Measurements from ENCODE around the gene ABL2. TPM values are rescaled to one million over a fixed set of nuclear protein-coding genes. Genes with fewer than 3 reads are reported as not detected.

ABL2 gene
- total RNA-seq, 2 donors from 2014 or later: 20.2 to 28.0 TPM

- peaks cover 1% of the 10 kb centered on the region for H3K4me1 Mint-ChIP-seq
- Histone ChIP-seq H3K27me3 (ENCODE audit: control insufficient read depth, insufficient read depth, low read length, poor library complexity, severe bottlenecking) (no peaks in the 10 kb centered on the region), H3K9me3 (ENCODE audit: control insufficient read depth, low read length) (no peaks in the 10 kb centered on the region), H3K27ac (ENCODE audit: low read depth, low read length) (no peak overlapping the region), H3K4me1 (ENCODE audit: control insufficient read depth, insufficient read depth, low read length) (no peaks in the 10 kb centered on the region), H3K36me3 (ENCODE audit: control insufficient read depth, insufficient read depth, low read length) (peaks cover 56% of the 10 kb centered on the region), H3K9ac (ENCODE audit: extremely low read depth, low read length, poor library complexity, severe bottlenecking) (no peak overlapping the region), H3K4me3 (ENCODE audit: low read length) (no peak overlapping the region)
- DNase-seq: no peak
- no peaks in the 10 kb centered on the region for H3K9me3 Mint-ChIP-seq
- 79 to 93% methylated on average over 2 to 4 of the region's 4 CpGs for WGBS, 2 experiments (ENCODE audit: insufficient coverage in 1 of 2, insufficient read length in 1 of 2)
- no peak overlapping the region for H3K4me3 Mint-ChIP-seq
- H3K36me3 Mint-ChIP-seq (ENCODE audit: low read depth): peaks cover 48% of the 10 kb centered on the region
- no peaks in the 10 kb centered on the region for H3K27me3 Mint-ChIP-seq (ENCODE audit: insufficient read depth)
- peak overlapping the region; percentile 28 for H3K27ac Mint-ChIP-seq
- no peak for TF ChIP-seq CTCF (conservative IDR thresholded peaks at IDR 0.05)
Measured at GRCh38 chr1:179099891-179100290, 129.6 kb downstream of the ABL2 start.

GRCh38 chr1:179095924-179096323 lies 133.6 kb downstream of the ABL2 start:
- no peaks in the 10 kb centered on the region for H3K27me3 ChIP-seq (ENCODE audit: control insufficient read depth, insufficient read depth, low read length, poor library complexity, severe bottlenecking)
- H3K9ac ChIP-seq (ENCODE audit: extremely low read depth, low read length, poor library complexity, severe bottlenecking): no peak overlapping the region
- no peak overlapping the region for H3K27ac Mint-ChIP-seq
- H3K9me3 Mint-ChIP-seq: no peaks in the 10 kb centered on the region
- WGBS, 2 experiments (ENCODE audit: insufficient coverage in 1 of 2, insufficient read length in 1 of 2): 93 to 95% methylated on average over 1 to 3 of the region's 3 CpGs
- DNase-seq: no peak
- no peaks in the 10 kb centered on the region for H3K9me3 ChIP-seq (ENCODE audit: control insufficient read depth, low read length)
- H3K36me3 Mint-ChIP-seq (ENCODE audit: low read depth): peaks cover 64% of the 10 kb centered on the region
- H3K27ac ChIP-seq (ENCODE audit: low read depth, low read length): no peak overlapping the region
- no peak overlapping the region for H3K4me3 Mint-ChIP-seq
- H3K4me1 Mint-ChIP-seq: no peaks in the 10 kb centered on the region
- no peaks in the 10 kb centered on the region for H3K27me3 Mint-ChIP-seq (ENCODE audit: insufficient read depth)
- no peak overlapping the region for H3K4me3 ChIP-seq (ENCODE audit: low read length)
- peaks cover 83% of the 10 kb centered on the region for H3K36me3 ChIP-seq (ENCODE audit: control insufficient read depth, insufficient read depth, low read length)
- no peaks in the 10 kb centered on the region for H3K4me1 ChIP-seq (ENCODE audit: control insufficient read depth, insufficient read depth, low read length)
- TF ChIP-seq CTCF (conservative IDR thresholded peaks at IDR 0.05): no peak

DNA sequence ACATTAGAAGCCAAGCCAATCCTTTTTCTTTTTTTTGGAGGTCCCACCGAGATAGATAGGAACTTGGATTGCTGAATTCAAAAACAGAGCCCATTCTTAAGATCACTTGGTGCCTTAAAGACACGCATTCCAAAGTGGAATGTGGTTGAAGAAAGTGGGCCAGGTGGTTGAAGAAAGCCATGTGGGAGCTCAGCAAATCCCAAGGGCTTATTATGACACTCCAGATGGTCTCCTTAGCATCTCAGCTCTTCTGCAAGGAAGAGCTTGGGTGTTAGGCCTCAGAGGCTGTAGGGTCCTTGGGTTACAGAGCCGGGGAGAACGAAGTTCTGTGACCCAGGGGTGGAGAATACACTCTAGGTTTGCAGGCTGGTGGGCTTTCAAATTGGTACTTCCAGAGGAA lies 134.1 kb downstream of the ABL2 start:
- Mint-ChIP-seq H3K4me1 (no peaks in the 10 kb centered on the region), H3K9me3 (no peaks in the 10 kb centered on the region), H3K27ac (no peak overlapping the region), H3K36me3 (ENCODE audit: low read depth) (peaks cover 63% of the 10 kb centered on the region), H3K4me3 (no peak overlapping the region), H3K27me3 (ENCODE audit: insufficient read depth) (no peaks in the 10 kb centered on the region)
- Histone ChIP-seq H3K4me3 (ENCODE audit: low read length) (no peak overlapping the region), H3K27me3 (ENCODE audit: control insufficient read depth, insufficient read depth, low read length, poor library complexity, severe bottlenecking) (no peaks in the 10 kb centered on the region), H3K27ac (ENCODE audit: low read depth, low read length) (no peak overlapping the region), H3K36me3 (ENCODE audit: control insufficient read depth, insufficient read depth, low read length) (peaks cover 80% of the 10 kb centered on the region), H3K9me3 (ENCODE audit: control insufficient read depth, low read length) (no peaks in the 10 kb centered on the region), H3K9ac (ENCODE audit: extremely low read depth, low read length, poor library complexity, severe bottlenecking) (no peak overlapping the region), H3K4me1 (ENCODE audit: control insufficient read depth, insufficient read depth, low read length) (no peaks in the 10 kb centered on the region)
- DNase-seq: no peak
- no peak for TF ChIP-seq CTCF (conservative IDR thresholded peaks at IDR 0.05)
- 92 to 95% methylated on average over 3 to 4 of the region's 4 CpGs for WGBS, 2 experiments (ENCODE audit: insufficient coverage in 1 of 2, insufficient read length in 1 of 2)

Data from endodermal cell (in vitro differentiated cells).